Endothelial cell of umbilical vein (primary cell): ENCODE measurements around the gene TDRD7. TPM values are rescaled to one million over a fixed set of nuclear protein-coding genes. Genes with fewer than 3 reads are reported as not detected.

ENCODE experiments used
- BruUV-seq: library from RNA; stranded (reverse); fragments of 400-500 nt; replicated peaks from 2 replicates; lab custom pipeline; 2021; lab: Mats Ljungman, UMichigan
- CTCF ChIA-PET: fragments of 300-600, 350-600 bp; sonication (Branson Sonifier 250); formaldehyde crosslinking; loops from one replicate; lab custom pipeline; 2021; ENCODE audit warnings: antibody characterized with exemption, inconsistent platforms; lab: Charles Lee
- POLR2A ChIA-PET: fragments of 300-600, 350-600 bp; sonication (Branson Sonifier 250); formaldehyde crosslinking; loops from one replicate; lab custom pipeline; 2021; ENCODE audit warnings: antibody characterized with exemption, inconsistent platforms; lab: Charles Lee
- DNase-seq: peaks from one replicate; pipeline ENCODE4 v3.0.0-alpha.2; 2011; ENCODE audit warnings: low read depth, low spot score
- FAIRE-seq: peaks from 2 replicates; lab custom pipeline; 2011; peaks lifted over from hg19 to GRCh38; lab: Jason Lieb, UNC
- H2AFZ ChIP-seq: 2 replicates; pipeline ENCODE4 v1.6.0; 2012; ENCODE audit warnings: low read depth, low read length, control low read depth, inconsistent platforms
- H3K27ac ChIP-seq: 2 replicates; pipeline ENCODE4 v1.5.1; 2011; ENCODE audit warnings: low read depth, mild to moderate bottlenecking, control low read depth, low read length, moderate library complexity; ENCODE audit not compliant: insufficient read depth
- H3K27me3 ChIP-seq, 2 experiments: 2 replicates each; pipeline versions ENCODE4 v1.6.0 to v1.6.1; 2011; ENCODE audit warnings: low read length in 2 of 2, mixed read lengths in 1 of 2; ENCODE audit not compliant: control insufficient read depth in 2 of 2, insufficient read depth in 2 of 2
- H3K36me3 ChIP-seq, 2 experiments: 2 replicates in 1 of 2; 3 replicates in 1 of 2; pipeline ENCODE4 v1.5.1; 2011; ENCODE audit warnings: low read length in 2 of 2, mild to moderate bottlenecking in 1 of 2, moderate library complexity in 1 of 2; ENCODE audit not compliant: control insufficient read depth in 2 of 2, insufficient read depth in 2 of 2; ENCODE audit errors: extremely low read depth in 1 of 2
- H3K4me1 ChIP-seq: 3 replicates; pipeline ENCODE4 v1.5.1; 2011; ENCODE audit warnings: mild to moderate bottlenecking, low read length; ENCODE audit not compliant: control insufficient read depth, insufficient read depth; ENCODE audit errors: extremely low read depth
- H3K4me2 ChIP-seq: 2 replicates; pipeline ENCODE4 v1.6.1; 2011; ENCODE audit warnings: low read length, control low read depth, mixed read lengths; ENCODE audit not compliant: insufficient read depth
- H3K4me3 ChIP-seq, 3 experiments: fragments of 200-600 bp in 1 of 3; sonication (generic), shearing (Covaris generic) in 1 of 3; replicated peaks in 1 of 3; 2 replicates each; pipeline ENCODE4 v1.5.1; 2011 to 2016; ENCODE audit warnings: control low read depth in 3 of 3, low read length in 3 of 3, mild to moderate bottlenecking in 2 of 3, inconsistent platforms in 1 of 3, low read depth in 1 of 3, moderate library complexity in 1 of 3; ENCODE audit not compliant: insufficient read depth in 1 of 3
- H3K79me2 ChIP-seq: 2 replicates; pipeline ENCODE4 v1.6.0; 2012; ENCODE audit warnings: low read length, inconsistent platforms; ENCODE audit not compliant: control insufficient read depth, insufficient read depth
- H3K9ac ChIP-seq: replicated peaks from 2 replicates; pipeline ENCODE3; 2011; ENCODE audit warnings: low read length, control low read depth; ENCODE audit not compliant: insufficient read depth; ENCODE audit errors: extremely low read depth
- H3K9me1 ChIP-seq: replicated peaks from 3 replicates; pipeline ENCODE4 v1.6.0; 2011; ENCODE audit warnings: mild to moderate bottlenecking, low read length; ENCODE audit not compliant: control insufficient read depth, insufficient read depth; ENCODE audit errors: extremely low read depth
- H3K9me3 ChIP-seq: replicated peaks from 2 replicates; pipeline ENCODE4 v1.5.1; 2012; ENCODE audit warnings: low read length, inconsistent platforms; ENCODE audit not compliant: control insufficient read depth, insufficient read depth
- H4K20me1 ChIP-seq: replicated peaks from 2 replicates; pipeline ENCODE3; 2011; ENCODE audit warnings: mild to moderate bottlenecking, low read length; ENCODE audit not compliant: control insufficient read depth, insufficient read depth; ENCODE audit errors: extremely low read depth
- EZH2 ChIP-seq: IDR thresholded peaks from 2 replicates; pipeline ENCODE4 v1.6.1; 2012; ENCODE audit warnings: borderline replicate concordance, low read depth, mild to moderate bottlenecking, moderate library complexity, low read length, inconsistent platforms; ENCODE audit not compliant: severe bottlenecking
- FOS ChIP-seq: IDR thresholded peaks from 2 replicates; pipeline ENCODE4 v1.6.1; 2011; ENCODE audit warnings: mild to moderate bottlenecking, low read length, moderate library complexity, borderline replicate concordance; ENCODE audit not compliant: insufficient read depth
- GATA2 ChIP-seq: IDR thresholded peaks from 2 replicates; pipeline ENCODE4 v1.7.0; 2011; ENCODE audit warnings: low read depth, mild to moderate bottlenecking, moderate library complexity, mixed read lengths, low read length; ENCODE audit not compliant: insufficient read length, insufficient read depth
- JUN ChIP-seq: IDR thresholded peaks from 2 replicates; pipeline ENCODE4 v1.6.1; 2011; ENCODE audit warnings: borderline replicate concordance, low read depth; ENCODE audit not compliant: insufficient read length, insufficient read depth
- MYC ChIP-seq: IDR thresholded peaks from one replicate; pipeline ENCODE4 v1.6.1; 2011; ENCODE audit warnings: mild to moderate bottlenecking, low read depth, low read length
- POLR2A ChIP-seq: IDR thresholded peaks from 2 replicates; pipeline ENCODE4 v1.6.1; 2012; ENCODE audit warnings: low read depth, mild to moderate bottlenecking, control low read depth, low read length
- POLR2AphosphoS5 ChIP-seq: IDR thresholded peaks from 2 replicates; pipeline ENCODE4 v1.6.1; 2012; ENCODE audit warnings: low read depth, mild to moderate bottlenecking, control low read depth, low read length, moderate library complexity; ENCODE audit not compliant: insufficient read depth
- dilution Hi-C: fragments of 300-500 bp; cut with MboI; formaldehyde crosslinking; loops from one replicate; pipeline ENCODE4 v1.15.0; 2019; ENCODE audit warnings: low sequenced_read_pairs; ENCODE audit not compliant: extremely low pct_ligation_motif_present
- intact Hi-C: fragments of 100-400 bp; cut with micrococcal nuclease; formaldehyde crosslinking; loops from one replicate; pipeline ENCODE4 v1.10.0; 2022
- polyA plus RNA-seq, 4 experiments: library from polyadenylated mRNA; depleted of rRNA in 3 of 4; stranded (reverse) in 3 of 4; unstranded in 1 of 4; fragments of >200 nt; gene quantifications; 2 replicates each; pipeline versions ENCODE4 v1.2.1 to v1.2.3, GENCODE V29; 2011 to 2012; ENCODE audit warnings: missing spikeins in 1 of 4
- total RNA-seq: library from RNA; stranded (reverse); gene quantifications from 2 replicates; pipeline ENCODE4 v1.2.3, GENCODE V29; 2021
- TF ChIP-seq, protein P1 (sequence below): IDR thresholded peaks from 2 replicates; pipeline ENCODE4 v1.6.1; 2011; ENCODE audit not compliant: insufficient read depth, insufficient read length
- TF ChIP-seq, protein P2 (sequence below), 2 donors: IDR thresholded peaks; 1 replicate in 1 of 2; 2 replicates in 1 of 2; pipeline ENCODE4 v1.5.1; 2011; ENCODE audit warnings: low read length in 2 of 2, mild to moderate bottlenecking in 2 of 2, moderate library complexity in 2 of 2, control low read depth in 1 of 2, inconsistent platforms in 1 of 2, low read depth in 1 of 2; ENCODE audit not compliant: insufficient read depth in 1 of 2; ENCODE audit errors: extremely low read depth in 1 of 2

TDRD7 gene
- total and polyA plus RNA-seq, 2 donors (not counting 3 experiments of a cell fraction or from before 2014, with no cell fraction given) = 4.9 to 11.5 TPM

- dilution Hi-C loops (no loop called here), intact Hi-C loops (no loop called here)
- ChIA-PET POLR2A (no interaction called here), CTCF (interaction anchor here (1.0 to 1.3 kb wide), 3 partner anchors 9 to 73 kb away, joined by 3 to 4 read pairs (median 3); no protein-coding TSS in a partner anchor)
- Histone ChIP-seq H3K9ac (no peak overlapping the region), H3K9me3 (no peaks in the 10 kb centered on the region), H3K4me1 (no peaks in the 10 kb centered on the region), H3K4me2 (no peak overlapping the region), H3K36me3 (no peaks in the 10 kb centered on the region), H3K79me2 (no peaks in the 10 kb centered on the region), H3K27ac (no peak overlapping the region), H3K4me3 (no peak overlapping the region), H3K27me3 (peaks cover 0 to 3% of the 10 kb centered on the region in 2 experiments), H3K9me1 (no peaks in the 10 kb centered on the region), H2AFZ (no peak overlapping the region), H4K20me1 (no peaks in the 10 kb centered on the region)
- TF ChIP-seq MYC (no peak), FOS (no peak), POLR2AphosphoS5 (no peak), POLR2A (no peak), EZH2 (no peak), GATA2 (no peak), JUN (no peak)
- TF ChIP-seq, protein P1, sequence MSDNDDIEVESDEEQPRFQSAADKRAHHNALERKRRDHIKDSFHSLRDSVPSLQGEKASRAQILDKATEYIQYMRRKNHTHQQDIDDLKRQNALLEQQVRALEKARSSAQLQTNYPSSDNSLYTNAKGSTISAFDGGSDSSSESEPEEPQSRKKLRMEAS = no peak
- TF ChIP-seq, protein P2, sequence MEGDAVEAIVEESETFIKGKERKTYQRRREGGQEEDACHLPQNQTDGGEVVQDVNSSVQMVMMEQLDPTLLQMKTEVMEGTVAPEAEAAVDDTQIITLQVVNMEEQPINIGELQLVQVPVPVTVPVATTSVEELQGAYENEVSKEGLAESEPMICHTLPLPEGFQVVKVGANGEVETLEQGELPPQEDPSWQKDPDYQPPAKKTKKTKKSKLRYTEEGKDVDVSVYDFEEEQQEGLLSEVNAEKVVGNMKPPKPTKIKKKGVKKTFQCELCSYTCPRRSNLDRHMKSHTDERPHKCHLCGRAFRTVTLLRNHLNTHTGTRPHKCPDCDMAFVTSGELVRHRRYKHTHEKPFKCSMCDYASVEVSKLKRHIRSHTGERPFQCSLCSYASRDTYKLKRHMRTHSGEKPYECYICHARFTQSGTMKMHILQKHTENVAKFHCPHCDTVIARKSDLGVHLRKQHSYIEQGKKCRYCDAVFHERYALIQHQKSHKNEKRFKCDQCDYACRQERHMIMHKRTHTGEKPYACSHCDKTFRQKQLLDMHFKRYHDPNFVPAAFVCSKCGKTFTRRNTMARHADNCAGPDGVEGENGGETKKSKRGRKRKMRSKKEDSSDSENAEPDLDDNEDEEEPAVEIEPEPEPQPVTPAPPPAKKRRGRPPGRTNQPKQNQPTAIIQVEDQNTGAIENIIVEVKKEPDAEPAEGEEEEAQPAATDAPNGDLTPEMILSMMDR (IDR thresholded peaks at IDR 0.05; ENCODE audit: extremely low read depth in 1 of 2, insufficient read depth in 1 of 2, low read depth in 1 of 2, low read length in 2 of 2) = no peak
- no TSS peak for BruUV-seq
- FAIRE-seq (no peak), DNase-seq (no peak)
Measured at GRCh38 chr9:97525451-97525850, 113.6 kb downstream of the TDRD7 start.
